Prostate gland (tissue), 2 donors: Measurements from ENCODE around the gene NFYC. TPM values are rescaled to one million over a fixed set of nuclear protein-coding genes. Genes with fewer than 3 reads are reported as not detected.

ENCODE experiments used
- DNase-seq: peaks from one replicate; pipeline ENCODE4 v3.0.0-alpha.2; 2019; ENCODE audit warnings: low spot score
- H3K27ac ChIP-seq, 2 donors: fragments of 200-600 bp; sonication (generic); 2 replicates each; pipeline ENCODE4 v1.5.1; 2017 to 2019
- H3K27me3 ChIP-seq: fragments of 200-600 bp; sonication (generic); replicated peaks from 2 replicates; pipeline ENCODE4 v1.5.1; 2019; ENCODE audit not compliant: insufficient read depth
- H3K36me3 ChIP-seq, 2 donors: fragments of 200-600 bp; sonication (generic); 1 replicate in 1 of 2; 2 replicates in 1 of 2; pipeline versions ENCODE4 v1.5.1 to v1.8.1; 2017 to 2019
- H3K4me1 ChIP-seq: fragments of 200-600 bp; sonication (generic); replicated peaks from 2 replicates; pipeline ENCODE4 v1.5.1; 2019
- H3K4me3 ChIP-seq, 2 donors: fragments of 200-600 bp; sonication (generic); 2 replicates each; pipeline ENCODE4 v1.5.1; 2017 to 2019
- H3K9me3 ChIP-seq: fragments of 200-600 bp; sonication (generic); 2 replicates; pipeline ENCODE4 v1.5.1; 2017
- POLR2A ChIP-seq: fragments of 450-650 bp; IDR thresholded peaks from one replicate; pipeline ENCODE4 v1.6.1; 2016; ENCODE audit warnings: antibody characterized with exemption, mild to moderate bottlenecking
- POLR2AphosphoS5 ChIP-seq: sonication (generic); formaldehyde crosslinking; IDR thresholded peaks from one replicate; pipeline ENCODE4 v1.6.1; 2017; ENCODE audit warnings: antibody characterized with exemption
- WGBS: methylation state at CpG from one replicate; pipeline ENCODE4 v1.1.5; 2018; 5-methylcytosine and 5-hydroxymethylcytosine counted together
- intact Hi-C: fragments of 100-400 bp; cut with DNase I; formaldehyde crosslinking; loops from one replicate; pipeline ENCODE4 v1.14.2; 2022
- total RNA-seq, 2 donors: library from RNA; depleted of rRNA; stranded (reverse); fragments of >200 nt; gene quantifications; one replicate each; pipeline ENCODE4 v1.1.0, GENCODE V29; 2016
- TF ChIP-seq, protein P1 (sequence below), 4 experiments: fragments of 200-600 bp in 2 of 4; fragments of 450-650 bp in 2 of 4; sonication (generic) in 2 of 4; IDR thresholded peaks; 1 replicate in 3 of 4; 2 replicates in 1 of 4; pipeline ENCODE4 v1.5.1; 2016 to 2019; ENCODE audit warnings: antibody characterized with exemption in 4 of 4, mild to moderate bottlenecking in 2 of 4, moderate library complexity in 2 of 4

The NFYC gene
- total RNA-seq, 2 donors from 2014 or later: 54.9 to 93.8 TPM

DNA sequence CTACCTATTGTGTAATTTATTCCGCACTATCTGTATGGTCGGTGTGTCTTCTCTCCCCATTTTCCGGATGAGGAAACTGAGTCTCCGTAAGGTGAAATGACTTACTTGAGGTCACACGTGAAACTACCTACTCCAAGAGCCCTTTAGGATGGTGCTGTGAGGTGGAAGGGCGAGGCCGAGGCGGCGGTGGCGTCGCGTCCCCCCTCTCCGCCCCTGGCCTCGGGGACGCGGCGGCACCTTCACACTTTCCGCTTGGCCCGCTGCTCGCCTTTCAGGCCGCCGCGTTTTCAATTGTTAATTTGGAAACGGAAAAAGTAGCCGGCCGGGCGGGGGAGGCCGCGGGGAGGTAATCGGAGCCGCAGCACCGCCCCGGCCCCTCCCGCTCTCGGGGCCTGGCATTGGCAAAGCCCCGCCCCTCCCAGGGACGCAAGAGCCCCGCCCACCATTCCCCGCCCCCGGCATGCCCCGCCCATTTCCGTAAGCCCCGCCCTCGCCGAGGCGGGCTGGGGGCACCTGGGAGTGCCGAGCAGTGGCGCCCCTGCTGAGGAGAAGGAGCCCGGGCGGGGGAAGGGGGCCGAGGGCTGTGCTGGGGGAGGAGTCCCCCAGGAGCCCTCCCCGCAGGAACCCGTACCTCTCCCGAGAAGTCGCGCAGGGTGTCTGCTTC lies 110.7 kb downstream of the NFYC start:
- peak; percentile 44 for TF ChIP-seq POLR2AphosphoS5
- TF ChIP-seq POLR2A: peak; percentile 27
- TF ChIP-seq, protein P1, sequence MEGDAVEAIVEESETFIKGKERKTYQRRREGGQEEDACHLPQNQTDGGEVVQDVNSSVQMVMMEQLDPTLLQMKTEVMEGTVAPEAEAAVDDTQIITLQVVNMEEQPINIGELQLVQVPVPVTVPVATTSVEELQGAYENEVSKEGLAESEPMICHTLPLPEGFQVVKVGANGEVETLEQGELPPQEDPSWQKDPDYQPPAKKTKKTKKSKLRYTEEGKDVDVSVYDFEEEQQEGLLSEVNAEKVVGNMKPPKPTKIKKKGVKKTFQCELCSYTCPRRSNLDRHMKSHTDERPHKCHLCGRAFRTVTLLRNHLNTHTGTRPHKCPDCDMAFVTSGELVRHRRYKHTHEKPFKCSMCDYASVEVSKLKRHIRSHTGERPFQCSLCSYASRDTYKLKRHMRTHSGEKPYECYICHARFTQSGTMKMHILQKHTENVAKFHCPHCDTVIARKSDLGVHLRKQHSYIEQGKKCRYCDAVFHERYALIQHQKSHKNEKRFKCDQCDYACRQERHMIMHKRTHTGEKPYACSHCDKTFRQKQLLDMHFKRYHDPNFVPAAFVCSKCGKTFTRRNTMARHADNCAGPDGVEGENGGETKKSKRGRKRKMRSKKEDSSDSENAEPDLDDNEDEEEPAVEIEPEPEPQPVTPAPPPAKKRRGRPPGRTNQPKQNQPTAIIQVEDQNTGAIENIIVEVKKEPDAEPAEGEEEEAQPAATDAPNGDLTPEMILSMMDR (IDR thresholded peaks at IDR 0.05): no peak
- Histone ChIP-seq H3K4me1 (peaks cover 4% of the 10 kb centered on the region), H3K27ac (peak overlapping the region; percentile 59 to 76), H3K4me3 (peak overlapping the region; percentile 26 to 33), H3K9me3 (no peaks in the 10 kb centered on the region), H3K27me3 (no peaks in the 10 kb centered on the region), H3K36me3 (no peaks in the 10 kb centered on the region)
- WGBS: 5% methylated on average over 40 of the region's 56 CpGs
- peak; percentile 87 for DNase-seq
- intact Hi-C loops: no loop called here

DNA sequence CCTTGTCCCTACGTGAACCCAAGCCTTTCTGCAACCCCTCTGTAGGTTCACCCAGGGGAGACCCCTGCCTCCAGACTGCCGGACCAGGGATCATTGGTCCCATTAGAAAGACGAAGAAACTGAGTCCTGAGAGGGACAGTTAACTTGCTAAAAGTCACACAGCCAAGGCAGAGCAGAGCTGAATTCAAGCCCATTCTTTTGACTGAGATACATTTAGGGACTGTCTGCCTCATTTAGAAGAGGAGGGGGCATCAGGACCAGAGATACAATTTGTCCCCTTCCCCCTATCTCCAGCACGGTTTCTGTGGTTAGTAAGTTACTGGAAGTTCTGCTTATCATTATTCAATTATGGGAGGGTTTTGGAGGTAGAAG lies 111.2 kb downstream of the NFYC start:
- DNase-seq: no peak
- H3K4me1 ChIP-seq: peaks cover 4% of the 10 kb centered on the region
- intact Hi-C loops: no loop called here

GRCh38 chr1:40803447-40803846 lies 111.9 kb downstream of the NFYC start:
- Histone ChIP-seq H3K4me3 (no peak overlapping the region), H3K27ac (peak overlapping the region; percentile 59 to 76), H3K27me3 (no peaks in the 10 kb centered on the region), H3K36me3 (no peaks in the 10 kb centered on the region), H3K9me3 (no peaks in the 10 kb centered on the region), H3K4me1 (peaks cover 4% of the 10 kb centered on the region)
- 93% methylated on average over 3 of the region's 3 CpGs for WGBS
- intact Hi-C loops: no loop called here
- TF ChIP-seq, protein P1 (IDR thresholded peaks at IDR 0.05): no peak
- TF ChIP-seq POLR2AphosphoS5 (no peak), POLR2A (no peak)
- no peak for DNase-seq

More for the DNA sequence above, 111.2 kb downstream of the NFYC start:
- TF ChIP-seq POLR2AphosphoS5 (no peak), POLR2A (no peak)
- TF ChIP-seq, protein P1 (IDR thresholded peaks at IDR 0.05): no peak
- peak overlapping the region; percentile 59 to 76 for H3K27ac ChIP-seq
- H3K4me3 ChIP-seq: peak overlapping the region in 1 of 2 donors; percentile 33
- H3K36me3 ChIP-seq: no peaks in the 10 kb centered on the region
- WGBS: 38% methylated on average over 4 of the region's 4 CpGs
- no peaks in the 10 kb centered on the region for H3K27me3 ChIP-seq
- no peaks in the 10 kb centered on the region for H3K9me3 ChIP-seq

- Histone ChIP-seq H3K36me3 (no peaks in the 10 kb centered on the region), H3K4me3 (no peak overlapping the region), H3K9me3 (no peaks in the 10 kb centered on the region), H3K4me1 (peaks cover 4% of the 10 kb centered on the region), H3K27me3 (no peaks in the 10 kb centered on the region), H3K27ac (no peak overlapping the region)
- no peak for DNase-seq
- WGBS: 67% methylated on average over 2 of the region's 2 CpGs
- intact Hi-C loops: no loop called here
- no peak for TF ChIP-seq POLR2AphosphoS5
- no peak for TF ChIP-seq POLR2A
- TF ChIP-seq, protein P1 (IDR thresholded peaks at IDR 0.05): no peak
Measured at GRCh38 chr1:40803902-40804301, 112.4 kb downstream of the NFYC start.

GRCh38 chr1:40806240-40806639 lies 114.7 kb downstream of the NFYC start:
- TF ChIP-seq, protein P1 (IDR thresholded peaks at IDR 0.05): no peak
- TF ChIP-seq POLR2A (no peak), POLR2AphosphoS5 (no peak)
- 49% methylated on average over 3 of the region's 3 CpGs for WGBS
- Histone ChIP-seq H3K4me3 (no peak overlapping the region), H3K27me3 (no peaks in the 10 kb centered on the region), H3K4me1 (peaks cover 4% of the 10 kb centered on the region), H3K27ac (no peak overlapping the region), H3K9me3 (no peaks in the 10 kb centered on the region), H3K36me3 (no peaks in the 10 kb centered on the region)
- no peak for DNase-seq
- intact Hi-C loops: no loop called here
